GM18951 (cell line): ENCODE measurements around the gene AGTR1.

ENCODE experiments used
- POLR2A ChIP-seq: IDR thresholded peaks from 4 replicates; pipeline ENCODE4 v1.6.1; 2011; ENCODE audit warnings: mild to moderate bottlenecking; ENCODE audit not compliant: insufficient read length, insufficient read depth; ENCODE audit errors: extremely low read depth
- in situ Hi-C: fragments of 300-500 bp; cut with MboI; formaldehyde crosslinking; loops from one replicate; pipeline ENCODE4 v1.12.0; 2022; ENCODE audit warnings: low sequenced_read_pairs, mixed read lengths, inconsistent platforms; ENCODE audit not compliant: unreplicated experiment

AGTR1 gene

DNA sequence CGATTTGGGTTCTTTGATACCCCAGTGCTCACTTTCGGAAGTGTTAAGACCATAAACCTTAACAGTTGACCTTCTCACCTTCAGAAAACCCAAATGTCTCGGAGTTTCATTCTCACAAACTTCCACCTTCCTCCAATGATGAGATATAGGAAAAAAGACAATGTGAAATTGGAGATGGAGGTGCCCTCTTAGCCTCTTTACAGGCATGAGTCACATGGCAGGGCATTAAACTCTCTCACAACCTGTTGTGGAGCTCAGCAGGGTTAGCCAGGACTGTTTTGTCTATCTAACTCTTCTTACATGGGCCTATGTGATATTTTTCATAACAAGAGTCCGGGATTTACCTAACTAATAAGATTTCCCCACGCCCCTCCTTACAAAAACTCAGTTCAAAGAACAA lies 10.7 kb downstream of the AGTR1 start:
- in situ Hi-C loops = no loop called here
- TF ChIP-seq POLR2A = no peak

DNA sequence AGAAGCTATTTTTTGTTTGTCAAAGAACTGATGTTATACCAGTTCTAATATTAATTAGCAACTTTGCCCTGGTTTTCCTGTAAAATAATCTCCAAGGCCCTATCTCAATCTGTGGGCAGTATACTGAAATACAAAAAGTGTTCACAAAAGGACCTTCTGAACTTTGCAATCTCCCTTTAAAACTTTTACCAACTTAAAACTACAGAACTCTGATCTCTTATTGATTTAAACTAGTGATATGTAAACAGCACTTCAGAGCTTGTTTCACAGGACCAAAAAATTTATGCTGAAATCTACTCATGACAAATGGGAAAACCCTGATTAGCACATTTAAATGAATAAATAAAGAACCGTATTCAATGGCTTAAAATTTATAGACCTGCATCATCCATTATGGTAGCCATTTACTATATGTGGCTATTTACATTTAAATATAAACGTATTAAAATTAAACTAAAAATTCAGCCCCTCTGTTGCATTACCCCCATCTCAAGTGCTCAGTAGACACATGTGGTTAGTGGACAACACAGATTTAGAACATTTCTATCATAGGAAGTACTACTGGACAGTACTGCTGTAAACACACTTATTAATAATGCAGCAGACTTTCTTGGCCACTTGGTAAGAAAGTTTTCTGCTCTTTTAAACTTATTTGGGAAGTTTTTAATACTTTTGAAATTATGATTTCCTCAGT lies 12.0 kb downstream of the AGTR1 start:
- in situ Hi-C loops = no loop called here

DNA sequence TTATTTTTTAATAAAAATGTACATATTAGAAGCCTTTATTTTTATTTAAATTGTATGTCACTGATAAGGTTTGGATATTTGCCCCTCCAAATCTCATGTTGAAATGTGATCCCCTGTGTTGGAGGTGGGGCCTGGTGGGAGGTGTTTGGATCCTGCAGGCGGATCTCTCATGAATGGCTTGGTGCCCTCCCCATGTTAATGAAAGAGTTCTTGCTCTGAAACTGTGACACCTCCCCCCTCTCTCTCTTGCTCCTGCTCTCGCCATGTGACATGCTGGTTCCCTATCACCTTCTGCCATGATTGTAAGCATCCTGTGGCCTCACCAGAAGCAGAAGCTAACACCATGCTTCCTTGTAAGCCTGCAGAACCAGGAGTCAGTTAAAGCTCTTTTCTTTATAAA lies 13.0 kb downstream of the AGTR1 start:
- no peak for TF ChIP-seq POLR2A
- in situ Hi-C loops = no loop called here

More for the DNA sequence above, 12.0 kb downstream of the AGTR1 start:
- no peak for TF ChIP-seq POLR2A

DNA sequence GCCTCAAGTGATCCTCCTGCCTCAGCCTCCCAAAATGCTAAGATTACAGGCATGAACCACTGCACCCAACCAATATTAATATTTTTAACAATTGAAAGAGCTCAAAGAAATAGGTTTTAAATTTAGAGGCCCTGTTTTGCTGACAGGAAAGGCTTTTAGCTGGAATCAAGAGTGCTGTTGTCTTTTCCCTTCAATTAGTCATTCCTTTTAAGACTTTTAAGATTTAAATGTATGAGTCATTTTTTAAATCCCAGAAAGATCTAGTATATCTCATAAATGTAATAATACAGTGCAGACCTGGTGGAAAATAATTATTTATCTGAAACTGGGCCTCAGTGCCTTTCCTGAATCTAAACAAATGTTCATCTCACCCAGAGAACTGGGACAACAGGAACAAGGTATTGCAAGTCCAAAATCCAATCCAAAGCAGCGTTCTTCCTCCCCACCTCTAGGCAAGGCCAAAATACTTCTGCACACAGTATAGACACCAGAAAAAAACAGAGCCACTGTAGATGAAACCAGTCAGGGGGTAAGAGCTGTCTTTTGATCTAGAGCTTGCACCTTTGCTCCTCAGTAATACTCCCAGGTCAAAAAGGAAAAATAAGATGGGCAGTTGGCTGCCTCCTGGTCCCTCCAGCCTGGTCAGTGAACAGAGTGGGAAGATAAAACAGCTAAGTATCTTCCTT lies 14.4 kb downstream of the AGTR1 start:
- in situ Hi-C loops = no loop called here
- TF ChIP-seq POLR2A = no peak

DNA sequence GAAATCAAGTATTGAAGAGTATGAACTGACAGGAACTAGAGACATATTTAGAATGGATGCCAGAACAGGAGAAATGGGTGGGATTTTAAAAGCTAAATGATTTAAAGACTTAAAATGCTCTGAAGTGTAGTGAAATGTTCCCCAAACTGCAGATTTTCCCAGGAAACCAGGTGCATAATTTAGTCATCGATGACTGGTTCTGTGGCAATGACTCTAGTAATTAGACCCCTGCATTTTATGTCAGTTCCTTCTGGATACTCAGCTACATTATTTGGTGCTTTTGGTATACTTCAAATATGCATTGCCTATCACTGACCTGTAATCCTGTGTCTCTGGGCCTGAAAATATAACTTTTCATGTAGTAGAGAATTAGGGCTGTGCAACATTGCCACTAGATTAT lies 16.8 kb downstream of the AGTR1 start:
- in situ Hi-C loops = no loop called here
- TF ChIP-seq POLR2A = no peak

DNA sequence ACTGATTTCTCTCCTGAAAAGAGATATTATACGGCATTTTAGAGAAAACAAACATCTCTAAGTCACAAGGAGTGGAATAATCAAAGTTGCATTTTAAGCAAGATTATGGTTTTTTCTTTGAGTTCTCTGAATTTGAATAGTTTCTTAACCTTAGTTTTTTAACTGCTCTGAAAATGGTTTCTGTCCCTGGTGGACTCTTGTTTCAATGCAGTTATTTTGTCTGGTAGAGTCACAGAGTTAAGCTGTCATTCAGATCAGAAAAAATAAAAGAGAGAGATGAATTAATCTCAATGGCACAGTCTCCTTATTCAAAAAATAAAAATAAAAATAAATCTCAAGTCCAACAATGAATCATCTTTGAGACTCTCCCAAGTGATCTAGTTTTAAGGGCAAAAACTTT lies 19.0 kb downstream of the AGTR1 start:
- in situ Hi-C loops = no loop called here
- no peak for TF ChIP-seq POLR2A

DNA sequence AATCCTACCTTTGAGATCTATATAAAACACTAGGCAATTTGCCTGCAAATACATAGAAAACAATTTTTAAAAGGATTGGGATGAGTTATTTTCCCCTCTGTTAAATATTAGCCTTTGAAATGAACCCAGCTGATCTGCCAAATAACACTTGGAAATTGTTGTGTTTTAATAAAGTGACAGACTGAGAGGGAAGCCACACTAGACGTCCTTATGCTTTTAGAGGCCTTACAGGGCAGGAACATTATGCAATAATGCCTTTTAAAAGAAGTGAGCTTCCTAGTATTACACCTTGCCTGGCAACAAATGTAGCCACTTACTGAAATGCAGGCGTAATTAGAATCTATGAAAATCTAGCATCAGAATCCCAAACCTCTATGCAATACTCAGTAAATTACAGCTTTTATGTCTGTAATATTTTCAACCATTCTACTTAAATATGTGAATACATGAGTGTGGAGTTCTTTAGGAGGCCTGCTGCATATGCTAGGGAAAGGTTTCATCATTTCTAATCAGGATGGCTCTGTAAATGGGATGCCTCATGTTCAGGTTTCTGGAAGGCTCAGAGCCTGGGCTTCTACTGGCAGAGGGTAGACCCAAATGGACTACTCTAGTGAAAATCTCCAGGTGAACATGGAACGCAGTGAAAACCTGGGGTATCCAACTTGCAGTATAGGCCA lies 20.3 kb downstream of the AGTR1 start:
- in situ Hi-C loops = no loop called here
- TF ChIP-seq POLR2A = no peak

DNA sequence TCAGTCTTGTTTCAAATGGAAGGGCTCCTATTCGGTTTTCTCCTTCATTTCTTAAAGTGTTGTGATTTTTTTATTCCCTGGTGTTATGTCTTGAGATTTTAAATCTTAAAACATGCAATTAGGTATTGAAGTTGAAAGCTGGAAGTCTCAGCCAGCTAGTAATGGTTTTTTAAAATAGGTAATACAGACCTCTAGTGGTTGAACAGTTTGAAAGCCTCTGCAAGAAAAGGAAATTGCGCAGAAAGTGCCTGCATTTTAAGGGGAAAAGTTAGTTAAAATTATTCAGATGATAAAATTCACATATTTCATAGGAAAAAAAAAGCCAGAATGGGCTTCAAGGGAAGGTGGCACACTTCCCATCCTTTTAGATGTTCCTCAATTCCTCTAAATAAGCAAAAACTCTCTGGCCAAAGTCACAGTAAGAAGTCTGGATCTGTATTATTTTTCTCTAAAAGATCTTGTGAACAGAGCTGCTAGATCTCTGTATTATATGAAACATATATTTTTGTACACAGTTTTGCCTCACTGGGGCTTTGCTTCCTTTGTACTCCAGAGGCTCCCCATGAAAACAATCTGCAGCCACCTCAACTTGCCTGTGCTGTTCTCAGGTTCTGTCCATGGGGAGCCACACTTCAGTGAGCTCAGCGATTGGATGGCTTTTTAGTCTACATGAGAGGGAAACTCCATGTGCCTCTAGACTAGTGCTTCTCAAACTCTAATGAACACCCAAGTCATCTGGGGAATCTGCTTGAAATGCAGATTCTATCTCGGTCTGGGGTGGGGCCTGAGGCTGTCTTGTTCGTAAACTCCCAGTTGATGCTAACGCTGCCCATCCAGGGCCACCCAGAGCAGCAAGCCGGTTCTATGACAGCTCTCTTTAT lies 21.5 kb downstream of the AGTR1 start:
- no peak for TF ChIP-seq POLR2A
- in situ Hi-C loops = no loop called here

DNA sequence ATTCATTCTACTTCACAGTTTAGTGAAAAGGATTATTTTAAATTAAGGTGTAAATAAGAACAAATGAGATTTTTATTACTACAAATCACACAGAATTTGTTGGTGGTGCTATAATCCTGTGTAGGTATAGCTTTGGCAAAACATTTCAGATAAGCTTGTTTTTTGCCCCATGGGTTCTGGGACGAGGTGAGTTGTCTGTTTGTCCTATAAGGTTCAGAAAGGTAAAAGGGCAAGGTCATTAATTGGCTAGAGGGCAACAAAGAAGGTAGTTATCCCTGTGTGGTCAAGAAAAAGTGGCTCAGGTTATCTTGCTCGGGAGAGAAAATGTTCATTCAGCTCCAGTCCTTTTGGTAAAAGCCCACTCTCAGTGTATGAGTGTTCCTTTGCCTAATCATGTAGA lies 23.2 kb downstream of the AGTR1 start:
- TF ChIP-seq POLR2A = no peak
- in situ Hi-C loops = no loop called here

DNA sequence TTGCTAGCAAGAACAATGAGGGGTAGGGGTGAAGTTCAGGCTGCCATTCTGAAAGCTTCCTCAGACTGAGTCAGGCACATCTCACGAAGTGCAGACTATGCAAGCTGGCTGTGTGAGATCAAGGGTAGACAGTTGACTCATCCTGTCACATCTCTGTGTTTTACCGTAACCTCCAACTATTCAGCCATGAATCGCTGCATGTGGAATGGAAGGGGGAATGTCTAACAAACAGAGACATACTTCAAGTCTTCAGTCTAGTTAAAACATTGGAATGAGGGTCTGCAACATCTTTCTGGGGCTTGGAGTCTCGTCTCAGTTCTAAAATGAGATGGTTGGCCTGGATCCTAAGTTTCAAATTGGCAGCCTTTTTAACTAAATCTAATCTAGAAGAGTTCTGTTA lies 25.9 kb downstream of the AGTR1 start:
- no peak for TF ChIP-seq POLR2A
- in situ Hi-C loops = no loop called here

DNA sequence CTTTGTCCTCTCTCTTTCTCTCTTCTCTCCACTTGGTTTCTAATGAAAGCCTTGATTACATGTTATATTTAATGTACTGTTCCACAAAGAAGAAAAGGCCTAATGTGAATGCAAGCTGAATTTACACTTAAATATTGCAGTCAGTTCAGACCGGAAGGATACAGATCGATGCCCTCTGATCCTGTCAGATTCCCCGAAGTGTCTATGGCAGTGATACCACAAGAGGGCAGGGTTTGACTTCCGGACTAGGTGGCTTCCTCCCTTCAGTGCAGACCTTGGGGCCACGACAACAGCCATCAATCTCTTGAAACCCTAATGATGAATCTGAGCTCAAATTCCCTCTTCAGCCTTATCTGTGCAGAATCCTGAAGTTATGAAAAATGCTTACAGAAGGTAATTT lies 29.5 kb downstream of the AGTR1 start:
- in situ Hi-C loops = no loop called here
- TF ChIP-seq POLR2A = no peak

DNA sequence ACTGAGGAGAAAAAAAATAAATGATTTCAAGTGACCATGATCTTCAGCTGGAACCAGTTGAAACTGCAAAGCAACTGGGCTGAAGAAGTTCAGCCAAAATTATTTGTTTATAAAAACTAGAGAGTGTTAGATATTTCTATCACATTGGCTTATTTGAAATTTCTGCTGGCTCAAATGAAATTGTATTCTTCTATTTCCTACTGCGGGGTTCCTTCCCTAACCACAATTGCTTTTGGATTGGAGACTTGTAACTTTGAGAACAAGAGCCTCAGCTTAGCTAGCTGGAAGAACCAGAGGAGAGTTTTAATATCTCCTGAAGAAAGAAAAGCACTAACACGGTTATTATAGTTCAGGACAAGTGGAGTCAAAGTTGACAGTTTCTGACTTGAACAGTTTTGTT lies 31.1 kb downstream of the AGTR1 start:
- TF ChIP-seq POLR2A = no peak
- in situ Hi-C loops = no loop called here

DNA sequence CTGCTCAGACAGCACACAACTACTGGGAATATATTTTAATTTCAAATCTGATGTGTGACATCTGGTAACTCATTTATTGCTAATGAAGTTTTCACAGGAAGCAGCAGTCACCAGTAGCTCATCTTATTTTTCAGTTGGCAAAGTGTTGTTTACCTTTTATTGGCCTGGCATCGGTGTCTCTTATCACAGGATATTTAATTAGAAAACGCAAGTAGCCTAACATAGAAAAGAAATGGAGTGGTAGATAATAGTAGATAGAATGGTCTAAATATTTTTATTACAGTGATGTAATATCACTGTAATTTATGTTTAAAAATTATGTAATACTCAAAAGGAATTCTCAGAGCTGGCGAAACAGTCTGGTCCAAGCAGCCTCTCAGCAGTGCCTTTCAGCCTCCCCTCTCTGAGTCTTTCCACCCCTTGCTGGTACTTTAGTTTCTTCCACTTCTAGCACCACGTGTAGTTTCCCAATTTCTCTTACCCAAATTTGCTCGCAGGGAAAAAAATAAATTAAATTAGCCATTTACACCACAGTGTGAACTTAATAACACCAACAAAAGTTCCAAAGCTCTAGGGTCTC lies 31.9 kb downstream of the AGTR1 start:
- in situ Hi-C loops = no loop called here
- TF ChIP-seq POLR2A = no peak
